K562 (cell line): ENCODE data around the gene NEDD4L. TPM values are rescaled to one million over a fixed set of nuclear protein-coding genes. Genes with fewer than 3 reads are reported as not detected.

Experiments used
- ATAC-seq: fragments of 200-7000 bp; cut with Tn5 transposase; 3 replicates; pipeline ENCODE4 v1.9.1; 2020; ENCODE audit warnings: moderate library complexity
- BruUV-seq: library from RNA; stranded (reverse); fragments of 400-500 nt; replicated peaks from 2 replicates; lab custom pipeline; 2021; lab: Mats Ljungman, UMichigan
- CTCF ChIA-PET: fragments of 300-600 bp; formaldehyde crosslinking; extraction: SDS; loops from one replicate; lab custom pipeline; 2021; ENCODE audit warnings: low intra/inter-chr PET ratio; lab: Yijun Ruan, JAX
- POLR2A ChIA-PET: fragments of 300-600, 350-650 bp; sonication (Branson Sonifier 250); formaldehyde crosslinking; extraction: SDS; loops from one replicate; lab custom pipeline; 2021; ENCODE audit warnings: antibody characterized with exemption, inconsistent platforms; lab: Yijun Ruan, JAX
- DNase-seq, 4 experiments: peaks; one replicate each; pipeline versions ENCODE4 v3.0.0 to v3.0.0-alpha.2; 2011 to 2018; ENCODE audit warnings: low spot score in 3 of 4, mixed read lengths in 3 of 4; ENCODE audit errors: extremely low read depth in 1 of 4
- FAIRE-seq: peaks from 2 replicates; lab custom pipeline; 2011; peaks lifted over from hg19 to GRCh38; lab: Jason Lieb, UNC
- H2AFZ ChIP-seq: 2 replicates; pipeline ENCODE4 v1.6.0; 2011; ENCODE audit warnings: low read depth, low read length, control low read depth, inconsistent platforms
- H3K27ac ChIP-seq: fragments of 200-600 bp; 3 replicates; pipeline ENCODE4 v1.8.0; 2011; ENCODE audit warnings: low read depth, mild to moderate bottlenecking, control low read depth, inconsistent platforms, low read length, moderate library complexity, mixed read lengths; ENCODE audit errors: extremely low read depth
- H3K27me3 ChIP-seq, 2 experiments: fragments of 300-600 bp in 1 of 2; 2 replicates in 1 of 2; 3 replicates in 1 of 2; pipeline versions ENCODE4 v1.6.0 to v1.8.0; 2011; ENCODE audit warnings: inconsistent platforms in 2 of 2, low read length in 2 of 2, mild to moderate bottlenecking in 1 of 2, mixed read lengths in 1 of 2, moderate library complexity in 1 of 2; ENCODE audit not compliant: control insufficient read depth in 2 of 2, insufficient read depth in 2 of 2
- H3K36me3 ChIP-seq: fragments of 300-600 bp; 3 replicates; pipeline ENCODE4 v1.8.0; 2011; ENCODE audit warnings: mild to moderate bottlenecking, low read length, inconsistent platforms; ENCODE audit not compliant: control insufficient read depth, insufficient read depth
- H3K4me1 ChIP-seq, 2 experiments: fragments of 200-600 bp in 1 of 2; replicated peaks in 1 of 2; 2 replicates in 1 of 2; 3 replicates in 1 of 2; pipeline versions ENCODE4 v1.5.1 to v1.8.0; 2011; ENCODE audit warnings: inconsistent platforms in 2 of 2, low read length in 2 of 2, mild to moderate bottlenecking in 1 of 2, mixed read lengths in 1 of 2, moderate library complexity in 1 of 2; ENCODE audit not compliant: control insufficient read depth in 2 of 2, insufficient read depth in 2 of 2
- H3K4me2 ChIP-seq: 2 replicates; pipeline ENCODE4 v1.6.1; 2011; ENCODE audit warnings: low read length, control low read depth, inconsistent platforms, mixed read lengths; ENCODE audit not compliant: insufficient read depth
- H3K4me3 ChIP-seq: fragments of 200-600 bp; sonication (generic), shearing (Covaris generic); 2 replicates; pipeline ENCODE4 v1.5.1; 2016; ENCODE audit warnings: control low read depth, inconsistent platforms
- H3K79me2 ChIP-seq: fragments of 200-600 bp; 3 replicates; pipeline ENCODE4 v1.8.0; 2011; ENCODE audit warnings: low read length, inconsistent platforms; ENCODE audit not compliant: control insufficient read depth, insufficient read depth
- H3K9ac ChIP-seq, 2 experiments: 2 replicates each; pipeline versions ENCODE4 v1.6.0 to v1.6.1; 2011; ENCODE audit warnings: low read depth in 2 of 2, low read length in 2 of 2, control low read depth in 1 of 2, inconsistent platforms in 1 of 2, mild to moderate bottlenecking in 1 of 2, mixed read lengths in 1 of 2; ENCODE audit not compliant: insufficient read depth in 1 of 2
- H3K9me1 ChIP-seq: one replicate; pipeline ENCODE4 v1.6.0; 2011; ENCODE audit warnings: inconsistent platforms, mild to moderate bottlenecking, low read length, moderate library complexity; ENCODE audit not compliant: control insufficient read depth, insufficient read depth
- H3K9me3 ChIP-seq: replicated peaks from 2 replicates; pipeline ENCODE4 v1.5.1; 2011; ENCODE audit warnings: low read depth, low read length, inconsistent platforms; ENCODE audit not compliant: control insufficient read depth, insufficient read depth
- H4K20me1 ChIP-seq: replicated peaks from 2 replicates; pipeline ENCODE4 v1.6.1; 2011; ENCODE audit warnings: low read length, inconsistent platforms, mixed read lengths; ENCODE audit not compliant: control insufficient read depth, insufficient read depth
- CBFA2T2 ChIP-seq: fragments of 450-650 bp; conservative IDR thresholded peaks from 2 replicates; pipeline ENCODE4 v1.6.1; 2017; ENCODE audit warnings: mild to moderate bottlenecking
- DACH1 ChIP-seq: fragments of 450-650 bp; IDR thresholded peaks from 2 replicates; pipeline ENCODE4 v1.6.1; 2018; ENCODE audit not compliant: partially characterized antibody
- HSF4 ChIP-seq: fragments of 250-450 bp; sonication (Bioruptor Pico); IDR thresholded peaks from 2 replicates; pipeline ENCODE4 v2.1.2; 2022; ENCODE audit warnings: mild to moderate bottlenecking, moderate library complexity, borderline replicate concordance
- L3MBTL2 ChIP-seq: fragments of 450-650 bp; IDR thresholded peaks from 2 replicates; pipeline ENCODE4 v1.6.1; 2016; ENCODE audit warnings: mild to moderate bottlenecking, moderate library complexity
- LARP7 ChIP-seq: fragments of 450-650 bp; IDR thresholded peaks from 2 replicates; pipeline ENCODE4 v1.6.1; 2016
- MCM5 ChIP-seq: fragments of 450-650 bp; IDR thresholded peaks from 2 replicates; pipeline ENCODE4 v1.6.1; 2016; ENCODE audit warnings: low read depth
- NR2C1 ChIP-seq, 2 experiments: fragments of 450-650 bp; IDR thresholded peaks; 2 replicates each; pipeline ENCODE4 v1.6.1; 2017; ENCODE audit warnings: mild to moderate bottlenecking in 2 of 2, antibody characterized with exemption in 1 of 2, inconsistent platforms in 1 of 2, missing compliant biosample characterization in 1 of 2, missing genetic modification characterization in 1 of 2
- PRPF4 ChIP-seq: fragments of 200-400 bp; formaldehyde crosslinking; IDR thresholded peaks from one replicate; pipeline ENCODE4 v1.6.1; 2017; ENCODE audit warnings: low read length, low read depth, mild to moderate bottlenecking; ENCODE audit not compliant: insufficient read depth, poor library complexity, severe bottlenecking
- RFX5 ChIP-seq: IDR thresholded peaks from 2 replicates; pipeline ENCODE4 v1.6.1; 2011; ENCODE audit warnings: low read depth, mild to moderate bottlenecking, improper control_type of control experiment, low read length
- TRIM24 ChIP-seq, 2 experiments: fragments of 450-650 bp; IDR thresholded peaks; 2 replicates each; pipeline ENCODE4 v1.6.1; 2016
- YY1 ChIP-seq, 3 experiments: IDR thresholded peaks; 2 replicates each; pipeline ENCODE4 v1.6.1; 2011; ENCODE audit warnings: low read length in 2 of 3, mild to moderate bottlenecking in 2 of 3, moderate library complexity in 2 of 3, borderline replicate concordance in 1 of 3, control low read depth in 1 of 3, low read depth in 1 of 3; ENCODE audit not compliant: insufficient read depth in 3 of 3, insufficient replicate concordance in 2 of 3, control insufficient read depth in 1 of 3, insufficient read length in 1 of 3; ENCODE audit errors: extremely low read depth in 1 of 3
- ZNF3 ChIP-seq: fragments of 250-450 bp; sonication (Bioruptor Pico); IDR thresholded peaks from 2 replicates; pipeline ENCODE4 v1.5.0; 2021; ENCODE audit warnings: mild to moderate bottlenecking, moderate library complexity
- WGBS: fragments of 100-300 bp; shearing (Covaris generic); methylation state at CpG from one replicate; pipeline ENCODE4 v1.1.6; 2016; ENCODE audit warnings: low coverage, mixed read lengths; ENCODE audit not compliant: insufficient coverage; ENCODE audit errors: missing lambda C conversion rate; 5-methylcytosine and 5-hydroxymethylcytosine counted together
- in situ Hi-C: fragments of 300-500 bp; cut with MboI; formaldehyde crosslinking; loops from 4 replicates; pipeline ENCODE4 v1.15.0; 2018; ENCODE audit warnings: inconsistent platforms, mixed read lengths
- intact Hi-C: fragments of 100-400 bp; cut with micrococcal nuclease; formaldehyde crosslinking; loops from 2 replicates; pipeline ENCODE4 v1.14.2; 2022
- polyA plus RNA-seq, 8 experiments: library from polyadenylated mRNA; depleted of rRNA in 4 of 8; stranded (reverse) in 5 of 8; unstranded in 3 of 8; fragments of >200 nt; fragmentation: Nextera tagmentation in 2 of 8; fragmentation: Illumina TruSeq in 1 of 8; extraction: Ambion mirVana in 2 of 8; extraction: Trizol in 1 of 8; gene quantifications; 2 replicates each; pipeline versions ENCODE4 v1.2.1 to v1.2.3, GENCODE V29; 2011 to 2014; ENCODE audit warnings: inconsistent platforms in 1 of 8, missing spikeins in 1 of 8
- total RNA-seq, 7 experiments: library from RNA; depleted of rRNA in 6 of 7; stranded (reverse); fragments of >200 nt in 6 of 7; fragmentation: Illumina TruSeq in 2 of 7; extraction: Trizol in 2 of 7; gene quantifications; 2 replicates each; pipeline versions ENCODE4 v1.2.1 to v1.2.3, GENCODE V29; 2011 to 2021; ENCODE audit warnings: low replicate concordance in 1 of 7
- TF ChIP-seq, protein P1 (sequence below): fragments of 250-450 bp; sonication (Bioruptor Pico); IDR thresholded peaks from 2 replicates; pipeline ENCODE4 v1.4.0; 2020; ENCODE audit warnings: mild to moderate bottlenecking, moderate library complexity, borderline replicate concordance
- TF ChIP-seq, protein P2 (sequence below): conservative IDR thresholded peaks from 2 replicates; pipeline ENCODE4 v1.6.1; 2011; ENCODE audit warnings: low read depth, mild to moderate bottlenecking, low read length; ENCODE audit not compliant: control insufficient read depth
- TF ChIP-seq, protein P3 (sequence below): fragments of 150-350 bp; IDR thresholded peaks from 2 replicates; pipeline ENCODE4 v1.6.1; 2014; ENCODE audit warnings: low read depth, mild to moderate bottlenecking, low read length, borderline replicate concordance

NEDD4L gene
- total and polyA plus RNA-seq, 9 of the 15 experiments (the other 6 are each of a cell fraction or from before 2014, with no cell fraction given), result 8.1 to 33.4 (median 19.9) TPM

DNA sequence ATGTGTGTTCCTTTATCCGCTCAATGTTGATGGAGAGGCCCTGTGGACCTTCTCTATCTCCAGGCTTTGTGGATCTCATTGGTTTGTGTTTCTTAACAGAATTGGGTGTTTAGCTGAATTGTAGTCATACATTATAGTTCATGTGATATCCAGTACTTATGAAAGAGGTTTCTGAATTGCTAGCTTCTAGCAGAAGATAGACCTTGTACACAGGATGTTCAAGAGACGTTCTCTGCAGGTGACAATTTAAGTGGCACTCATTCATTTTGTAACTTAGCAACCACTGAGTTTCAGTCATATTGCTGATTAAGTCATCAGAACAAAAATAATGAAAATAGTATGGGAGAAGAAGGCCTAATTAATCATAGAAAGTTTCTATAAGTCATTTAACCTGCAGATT lies 305.6 kb downstream of the NEDD4L start:
- no peak overlapping the region for H3K4me2 ChIP-seq
- no peak for FAIRE-seq
- ATAC-seq, result no peak
- H2AFZ ChIP-seq, result no peak overlapping the region
- intact Hi-C loops (no loop called here), in situ Hi-C loops (no loop called here)
- no peaks in the 10 kb centered on the region for H3K27me3 ChIP-seq
- no peak overlapping the region for H3K9ac ChIP-seq
- POLR2A ChIA-PET, result interaction anchor here (0.6 to 1.3 kb wide), 3 partner anchors 8 to 35 kb away, joined by 3 to 4 read pairs (median 3); no protein-coding TSS in a partner anchor
- peaks cover 24% of the 10 kb centered on the region; the same call in 1 of the 3 replicates for H3K36me3 ChIP-seq
- no peaks in the 10 kb centered on the region for H3K79me2 ChIP-seq
- H3K4me1 ChIP-seq, result no peaks in the 10 kb centered on the region
- H3K27ac ChIP-seq, result no peak overlapping the region
- H4K20me1 ChIP-seq, result no peaks in the 10 kb centered on the region
- no TSS peak for BruUV-seq
- H3K9me1 ChIP-seq, result no peaks in the 10 kb centered on the region
- H3K9me3 ChIP-seq, result no peaks in the 10 kb centered on the region
- H3K4me3 ChIP-seq, result no peak overlapping the region
- no peak for DNase-seq
- WGBS, result 89% methylated on average over 2 of the region's 2 CpGs
- CTCF ChIA-PET, result no interaction called here
- TF ChIP-seq CBFA2T2 (no peak), RFX5 (no peak), DACH1 (no peak), L3MBTL2 (no peak), TRIM24 (IDR thresholded peaks at IDR 0.05) (no peak), MCM5 (no peak), ZNF3 (CRISPR knock-in tag) (no peak), HSF4 (no peak), YY1 (IDR thresholded peaks at IDR 0.05; ENCODE audit: borderline replicate concordance in 1 of 3, control insufficient read depth in 1 of 3, extremely low read depth in 1 of 3, insufficient read depth in 3 of 3, insufficient read length in 1 of 3, insufficient replicate concordance in 2 of 3, low read depth in 1 of 3, low read length in 2 of 3) (no peak), NR2C1 (IDR thresholded peaks at IDR 0.05) (no peak), NR2C1 (tag; IDR thresholded peaks at IDR 0.05) (no peak), PRPF4 (no peak), LARP7 (no peak)
- TF ChIP-seq, protein P1, sequence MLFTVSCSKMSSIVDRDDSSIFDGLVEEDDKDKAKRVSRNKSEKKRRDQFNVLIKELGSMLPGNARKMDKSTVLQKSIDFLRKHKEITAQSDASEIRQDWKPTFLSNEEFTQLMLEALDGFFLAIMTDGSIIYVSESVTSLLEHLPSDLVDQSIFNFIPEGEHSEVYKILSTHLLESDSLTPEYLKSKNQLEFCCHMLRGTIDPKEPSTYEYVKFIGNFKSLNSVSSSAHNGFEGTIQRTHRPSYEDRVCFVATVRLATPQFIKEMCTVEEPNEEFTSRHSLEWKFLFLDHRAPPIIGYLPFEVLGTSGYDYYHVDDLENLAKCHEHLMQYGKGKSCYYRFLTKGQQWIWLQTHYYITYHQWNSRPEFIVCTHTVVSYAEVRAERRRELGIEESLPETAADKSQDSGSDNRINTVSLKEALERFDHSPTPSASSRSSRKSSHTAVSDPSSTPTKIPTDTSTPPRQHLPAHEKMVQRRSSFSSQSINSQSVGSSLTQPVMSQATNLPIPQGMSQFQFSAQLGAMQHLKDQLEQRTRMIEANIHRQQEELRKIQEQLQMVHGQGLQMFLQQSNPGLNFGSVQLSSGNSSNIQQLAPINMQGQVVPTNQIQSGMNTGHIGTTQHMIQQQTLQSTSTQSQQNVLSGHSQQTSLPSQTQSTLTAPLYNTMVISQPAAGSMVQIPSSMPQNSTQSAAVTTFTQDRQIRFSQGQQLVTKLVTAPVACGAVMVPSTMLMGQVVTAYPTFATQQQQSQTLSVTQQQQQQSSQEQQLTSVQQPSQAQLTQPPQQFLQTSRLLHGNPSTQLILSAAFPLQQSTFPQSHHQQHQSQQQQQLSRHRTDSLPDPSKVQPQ, result no peak
- TF ChIP-seq, protein P2, sequence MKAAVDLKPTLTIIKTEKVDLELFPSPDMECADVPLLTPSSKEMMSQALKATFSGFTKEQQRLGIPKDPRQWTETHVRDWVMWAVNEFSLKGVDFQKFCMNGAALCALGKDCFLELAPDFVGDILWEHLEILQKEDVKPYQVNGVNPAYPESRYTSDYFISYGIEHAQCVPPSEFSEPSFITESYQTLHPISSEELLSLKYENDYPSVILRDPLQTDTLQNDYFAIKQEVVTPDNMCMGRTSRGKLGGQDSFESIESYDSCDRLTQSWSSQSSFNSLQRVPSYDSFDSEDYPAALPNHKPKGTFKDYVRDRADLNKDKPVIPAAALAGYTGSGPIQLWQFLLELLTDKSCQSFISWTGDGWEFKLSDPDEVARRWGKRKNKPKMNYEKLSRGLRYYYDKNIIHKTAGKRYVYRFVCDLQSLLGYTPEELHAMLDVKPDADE, result no peak
- TF ChIP-seq, protein P3, sequence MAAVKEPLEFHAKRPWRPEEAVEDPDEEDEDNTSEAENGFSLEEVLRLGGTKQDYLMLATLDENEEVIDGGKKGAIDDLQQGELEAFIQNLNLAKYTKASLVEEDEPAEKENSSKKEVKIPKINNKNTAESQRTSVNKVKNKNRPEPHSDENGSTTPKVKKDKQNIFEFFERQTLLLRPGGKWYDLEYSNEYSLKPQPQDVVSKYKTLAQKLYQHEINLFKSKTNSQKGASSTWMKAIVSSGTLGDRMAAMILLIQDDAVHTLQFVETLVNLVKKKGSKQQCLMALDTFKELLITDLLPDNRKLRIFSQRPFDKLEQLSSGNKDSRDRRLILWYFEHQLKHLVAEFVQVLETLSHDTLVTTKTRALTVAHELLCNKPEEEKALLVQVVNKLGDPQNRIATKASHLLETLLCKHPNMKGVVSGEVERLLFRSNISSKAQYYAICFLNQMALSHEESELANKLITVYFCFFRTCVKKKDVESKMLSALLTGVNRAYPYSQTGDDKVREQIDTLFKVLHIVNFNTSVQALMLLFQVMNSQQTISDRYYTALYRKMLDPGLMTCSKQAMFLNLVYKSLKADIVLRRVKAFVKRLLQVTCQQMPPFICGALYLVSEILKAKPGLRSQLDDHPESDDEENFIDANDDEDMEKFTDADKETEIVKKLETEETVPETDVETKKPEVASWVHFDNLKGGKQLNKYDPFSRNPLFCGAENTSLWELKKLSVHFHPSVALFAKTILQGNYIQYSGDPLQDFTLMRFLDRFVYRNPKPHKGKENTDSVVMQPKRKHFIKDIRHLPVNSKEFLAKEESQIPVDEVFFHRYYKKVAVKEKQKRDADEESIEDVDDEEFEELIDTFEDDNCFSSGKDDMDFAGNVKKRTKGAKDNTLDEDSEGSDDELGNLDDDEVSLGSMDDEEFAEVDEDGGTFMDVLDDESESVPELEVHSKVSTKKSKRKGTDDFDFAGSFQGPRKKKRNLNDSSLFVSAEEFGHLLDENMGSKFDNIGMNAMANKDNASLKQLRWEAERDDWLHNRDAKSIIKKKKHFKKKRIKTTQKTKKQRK, result no peak
